K562 (cell line): Measurements from ENCODE around the gene DRC1. TPM values are rescaled to one million over a fixed set of nuclear protein-coding genes. Genes with fewer than 3 reads are reported as not detected.

Experiments
- CBX8 ChIP-seq: fragments of 200-600 bp; sonication (generic); IDR thresholded peaks from 2 replicates; pipeline ENCODE4 v1.6.1; 2012; ENCODE audit warnings: borderline replicate concordance, mixed run types, low read depth, mild to moderate bottlenecking, moderate library complexity, mixed read lengths, low read length, control low read depth, inconsistent platforms; ENCODE audit not compliant: poor library complexity, severe bottlenecking; ENCODE audit errors: extremely low read depth
- CHCHD3 ChIP-seq: fragments of 250-450 bp; sonication (Bioruptor Pico); IDR thresholded peaks from 2 replicates; pipeline ENCODE4 v2.1.2; 2022; ENCODE audit warnings: mild to moderate bottlenecking
- GTF2A2 ChIP-seq: IDR thresholded peaks from 2 replicates; pipeline ENCODE4 v1.6.1; 2016; ENCODE audit warnings: mild to moderate bottlenecking, missing genetic modification characterization, missing compliant biosample characterization
- HEY1 ChIP-seq: fragments of 250-450 bp; sonication (Bioruptor Pico); IDR thresholded peaks from 2 replicates; pipeline ENCODE4 v1.5.0; 2020; ENCODE audit warnings: mild to moderate bottlenecking, moderate library complexity, borderline replicate concordance
- HNRNPUL1 ChIP-seq: fragments of 200-400 bp; formaldehyde crosslinking; IDR thresholded peaks from 2 replicates; pipeline ENCODE4 v1.6.1; 2017; ENCODE audit warnings: low read length
- HOXB6 ChIP-seq: fragments of 250-450 bp; sonication (Bioruptor Pico); IDR thresholded peaks from 2 replicates; pipeline ENCODE4 v1.5.1; 2022; ENCODE audit warnings: mild to moderate bottlenecking, borderline replicate concordance
- HSF4 ChIP-seq: fragments of 250-450 bp; sonication (Bioruptor Pico); IDR thresholded peaks from 2 replicates; pipeline ENCODE4 v2.1.2; 2022; ENCODE audit warnings: mild to moderate bottlenecking, moderate library complexity, borderline replicate concordance
- NRF1 ChIP-seq, 2 experiments: fragments of 450-650 bp; IDR thresholded peaks in 1 of 2; conservative IDR thresholded peaks in 1 of 2; 2 replicates each; pipeline ENCODE4 v1.6.1; 2014; ENCODE audit warnings: mild to moderate bottlenecking in 2 of 2
- RAD51 ChIP-seq: fragments of 450-650 bp; IDR thresholded peaks from 2 replicates; pipeline ENCODE4 v1.7.1; 2016; ENCODE audit warnings: low read depth, mild to moderate bottlenecking, borderline replicate concordance
- RBM17 ChIP-seq: fragments of 200-400 bp; formaldehyde crosslinking; IDR thresholded peaks from 2 replicates; pipeline ENCODE4 v1.6.1; 2017; ENCODE audit warnings: low read depth, mild to moderate bottlenecking, low read length, borderline replicate concordance
- TAF1 ChIP-seq: IDR thresholded peaks from 2 replicates; pipeline ENCODE4 v1.6.1; 2011; ENCODE audit warnings: mild to moderate bottlenecking, low read length, moderate library complexity; ENCODE audit not compliant: insufficient read depth, control insufficient read depth, severe bottlenecking; ENCODE audit errors: extremely low read depth
- ZBTB1 ChIP-seq: sonication (generic); formaldehyde crosslinking; IDR thresholded peaks from 2 replicates; pipeline ENCODE4 v1.8.1; 2023; ENCODE audit warnings: missing genetic modification reagents, low read depth, mild to moderate bottlenecking, borderline replicate concordance
- ZKSCAN8 ChIP-seq: fragments of 200-800 bp; sonication (Bioruptor generic); IDR thresholded peaks from 2 replicates; pipeline ENCODE4 v1.6.1; 2016; ENCODE audit warnings: missing genetic modification characterization, missing compliant biosample characterization
- ZNF444 ChIP-seq: fragments of 250-450 bp; sonication (Bioruptor Pico); IDR thresholded peaks from 2 replicates; pipeline ENCODE4 v1.4.0; 2020; ENCODE audit warnings: mild to moderate bottlenecking, moderate library complexity
- polyA plus RNA-seq, 8 experiments: library from polyadenylated mRNA; depleted of rRNA in 4 of 8; stranded (reverse) in 5 of 8; unstranded in 3 of 8; fragments of >200 nt; fragmentation: Nextera tagmentation in 2 of 8; fragmentation: Illumina TruSeq in 1 of 8; extraction: Ambion mirVana in 2 of 8; extraction: Trizol in 1 of 8; gene quantifications; 2 replicates each; pipeline versions ENCODE4 v1.2.1 to v1.2.3, GENCODE V29; 2011 to 2014; ENCODE audit warnings: inconsistent platforms in 1 of 8, missing spikeins in 1 of 8
- total RNA-seq, 7 experiments: library from RNA; depleted of rRNA in 6 of 7; stranded (reverse); fragments of >200 nt in 6 of 7; fragmentation: Illumina TruSeq in 2 of 7; extraction: Trizol in 2 of 7; gene quantifications; 2 replicates each; pipeline versions ENCODE4 v1.2.1 to v1.2.3, GENCODE V29; 2011 to 2021; ENCODE audit warnings: low replicate concordance in 1 of 7
- TF ChIP-seq, protein P1 (sequence below): fragments of 450-650 bp; IDR thresholded peaks from 2 replicates; pipeline ENCODE4 v1.7.0; 2016; ENCODE audit warnings: borderline replicate concordance
- TF ChIP-seq, protein P2 (sequence below): fragments of 450-650 bp; IDR thresholded peaks from 2 replicates; pipeline ENCODE4 v1.6.1; 2016; ENCODE audit warnings: mild to moderate bottlenecking, moderate library complexity

The DRC1 gene
- total and polyA plus RNA-seq, 9 of the 15 experiments (the other 6 are each of a cell fraction or from before 2014, with no cell fraction given): 0.07 to 0.10 TPM; not detected in 7

DNA sequence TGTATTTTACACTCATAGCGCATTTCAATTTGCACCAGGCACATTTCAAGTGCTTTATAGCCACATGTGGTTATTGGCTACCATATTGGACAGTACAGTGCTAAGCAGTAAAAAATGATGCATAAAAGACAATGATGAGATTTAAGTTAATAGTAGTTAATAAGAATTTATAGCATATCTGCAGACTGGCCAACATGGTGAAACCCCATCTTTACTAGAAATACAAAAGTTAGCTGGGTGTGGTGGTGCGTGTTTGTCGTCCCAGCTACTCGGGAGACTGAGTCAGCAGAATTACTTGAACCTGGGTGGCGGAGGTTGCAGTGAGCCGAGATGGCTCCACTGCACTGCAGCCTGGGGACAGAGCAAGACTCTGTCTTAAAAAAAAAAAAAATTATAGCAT is 9.7 kb downstream of the DRC1 start (continued):
- TF ChIP-seq ZBTB1 (CRISPR knock-in tag): no peak
- TF ChIP-seq HNRNPUL1: no peak
- no peak for TF ChIP-seq RBM17
- TF ChIP-seq GTF2A2: no peak
- peak; percentile 67 for TF ChIP-seq TAF1
- TF ChIP-seq HSF4: no peak
- no peak for TF ChIP-seq CBX8
- no peak for TF ChIP-seq ZNF444 (CRISPR knock-in tag)
- no peak for TF ChIP-seq NRF1 (conservative IDR thresholded peaks at IDR 0.05 in 1 of 2, IDR thresholded peaks at IDR 0.05 in 1 of 2)
- no peak for TF ChIP-seq CHCHD3 (CRISPR knock-in tag)
- peak; percentile 76; the same call in 1 of the 2 replicates for TF ChIP-seq ZKSCAN8 (CRISPR knock-in tag)
- no peak for TF ChIP-seq HEY1 (CRISPR knock-in tag)
- no peak for TF ChIP-seq RAD51
- TF ChIP-seq, protein P1, sequence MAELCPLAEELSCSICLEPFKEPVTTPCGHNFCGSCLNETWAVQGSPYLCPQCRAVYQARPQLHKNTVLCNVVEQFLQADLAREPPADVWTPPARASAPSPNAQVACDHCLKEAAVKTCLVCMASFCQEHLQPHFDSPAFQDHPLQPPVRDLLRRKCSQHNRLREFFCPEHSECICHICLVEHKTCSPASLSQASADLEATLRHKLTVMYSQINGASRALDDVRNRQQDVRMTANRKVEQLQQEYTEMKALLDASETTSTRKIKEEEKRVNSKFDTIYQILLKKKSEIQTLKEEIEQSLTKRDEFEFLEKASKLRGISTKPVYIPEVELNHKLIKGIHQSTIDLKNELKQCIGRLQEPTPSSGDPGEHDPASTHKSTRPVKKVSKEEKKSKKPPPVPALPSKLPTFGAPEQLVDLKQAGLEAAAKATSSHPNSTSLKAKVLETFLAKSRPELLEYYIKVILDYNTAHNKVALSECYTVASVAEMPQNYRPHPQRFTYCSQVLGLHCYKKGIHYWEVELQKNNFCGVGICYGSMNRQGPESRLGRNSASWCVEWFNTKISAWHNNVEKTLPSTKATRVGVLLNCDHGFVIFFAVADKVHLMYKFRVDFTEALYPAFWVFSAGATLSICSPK: no peak
- TF ChIP-seq HOXB6 (CRISPR knock-in tag): no peak
- TF ChIP-seq, protein P2, sequence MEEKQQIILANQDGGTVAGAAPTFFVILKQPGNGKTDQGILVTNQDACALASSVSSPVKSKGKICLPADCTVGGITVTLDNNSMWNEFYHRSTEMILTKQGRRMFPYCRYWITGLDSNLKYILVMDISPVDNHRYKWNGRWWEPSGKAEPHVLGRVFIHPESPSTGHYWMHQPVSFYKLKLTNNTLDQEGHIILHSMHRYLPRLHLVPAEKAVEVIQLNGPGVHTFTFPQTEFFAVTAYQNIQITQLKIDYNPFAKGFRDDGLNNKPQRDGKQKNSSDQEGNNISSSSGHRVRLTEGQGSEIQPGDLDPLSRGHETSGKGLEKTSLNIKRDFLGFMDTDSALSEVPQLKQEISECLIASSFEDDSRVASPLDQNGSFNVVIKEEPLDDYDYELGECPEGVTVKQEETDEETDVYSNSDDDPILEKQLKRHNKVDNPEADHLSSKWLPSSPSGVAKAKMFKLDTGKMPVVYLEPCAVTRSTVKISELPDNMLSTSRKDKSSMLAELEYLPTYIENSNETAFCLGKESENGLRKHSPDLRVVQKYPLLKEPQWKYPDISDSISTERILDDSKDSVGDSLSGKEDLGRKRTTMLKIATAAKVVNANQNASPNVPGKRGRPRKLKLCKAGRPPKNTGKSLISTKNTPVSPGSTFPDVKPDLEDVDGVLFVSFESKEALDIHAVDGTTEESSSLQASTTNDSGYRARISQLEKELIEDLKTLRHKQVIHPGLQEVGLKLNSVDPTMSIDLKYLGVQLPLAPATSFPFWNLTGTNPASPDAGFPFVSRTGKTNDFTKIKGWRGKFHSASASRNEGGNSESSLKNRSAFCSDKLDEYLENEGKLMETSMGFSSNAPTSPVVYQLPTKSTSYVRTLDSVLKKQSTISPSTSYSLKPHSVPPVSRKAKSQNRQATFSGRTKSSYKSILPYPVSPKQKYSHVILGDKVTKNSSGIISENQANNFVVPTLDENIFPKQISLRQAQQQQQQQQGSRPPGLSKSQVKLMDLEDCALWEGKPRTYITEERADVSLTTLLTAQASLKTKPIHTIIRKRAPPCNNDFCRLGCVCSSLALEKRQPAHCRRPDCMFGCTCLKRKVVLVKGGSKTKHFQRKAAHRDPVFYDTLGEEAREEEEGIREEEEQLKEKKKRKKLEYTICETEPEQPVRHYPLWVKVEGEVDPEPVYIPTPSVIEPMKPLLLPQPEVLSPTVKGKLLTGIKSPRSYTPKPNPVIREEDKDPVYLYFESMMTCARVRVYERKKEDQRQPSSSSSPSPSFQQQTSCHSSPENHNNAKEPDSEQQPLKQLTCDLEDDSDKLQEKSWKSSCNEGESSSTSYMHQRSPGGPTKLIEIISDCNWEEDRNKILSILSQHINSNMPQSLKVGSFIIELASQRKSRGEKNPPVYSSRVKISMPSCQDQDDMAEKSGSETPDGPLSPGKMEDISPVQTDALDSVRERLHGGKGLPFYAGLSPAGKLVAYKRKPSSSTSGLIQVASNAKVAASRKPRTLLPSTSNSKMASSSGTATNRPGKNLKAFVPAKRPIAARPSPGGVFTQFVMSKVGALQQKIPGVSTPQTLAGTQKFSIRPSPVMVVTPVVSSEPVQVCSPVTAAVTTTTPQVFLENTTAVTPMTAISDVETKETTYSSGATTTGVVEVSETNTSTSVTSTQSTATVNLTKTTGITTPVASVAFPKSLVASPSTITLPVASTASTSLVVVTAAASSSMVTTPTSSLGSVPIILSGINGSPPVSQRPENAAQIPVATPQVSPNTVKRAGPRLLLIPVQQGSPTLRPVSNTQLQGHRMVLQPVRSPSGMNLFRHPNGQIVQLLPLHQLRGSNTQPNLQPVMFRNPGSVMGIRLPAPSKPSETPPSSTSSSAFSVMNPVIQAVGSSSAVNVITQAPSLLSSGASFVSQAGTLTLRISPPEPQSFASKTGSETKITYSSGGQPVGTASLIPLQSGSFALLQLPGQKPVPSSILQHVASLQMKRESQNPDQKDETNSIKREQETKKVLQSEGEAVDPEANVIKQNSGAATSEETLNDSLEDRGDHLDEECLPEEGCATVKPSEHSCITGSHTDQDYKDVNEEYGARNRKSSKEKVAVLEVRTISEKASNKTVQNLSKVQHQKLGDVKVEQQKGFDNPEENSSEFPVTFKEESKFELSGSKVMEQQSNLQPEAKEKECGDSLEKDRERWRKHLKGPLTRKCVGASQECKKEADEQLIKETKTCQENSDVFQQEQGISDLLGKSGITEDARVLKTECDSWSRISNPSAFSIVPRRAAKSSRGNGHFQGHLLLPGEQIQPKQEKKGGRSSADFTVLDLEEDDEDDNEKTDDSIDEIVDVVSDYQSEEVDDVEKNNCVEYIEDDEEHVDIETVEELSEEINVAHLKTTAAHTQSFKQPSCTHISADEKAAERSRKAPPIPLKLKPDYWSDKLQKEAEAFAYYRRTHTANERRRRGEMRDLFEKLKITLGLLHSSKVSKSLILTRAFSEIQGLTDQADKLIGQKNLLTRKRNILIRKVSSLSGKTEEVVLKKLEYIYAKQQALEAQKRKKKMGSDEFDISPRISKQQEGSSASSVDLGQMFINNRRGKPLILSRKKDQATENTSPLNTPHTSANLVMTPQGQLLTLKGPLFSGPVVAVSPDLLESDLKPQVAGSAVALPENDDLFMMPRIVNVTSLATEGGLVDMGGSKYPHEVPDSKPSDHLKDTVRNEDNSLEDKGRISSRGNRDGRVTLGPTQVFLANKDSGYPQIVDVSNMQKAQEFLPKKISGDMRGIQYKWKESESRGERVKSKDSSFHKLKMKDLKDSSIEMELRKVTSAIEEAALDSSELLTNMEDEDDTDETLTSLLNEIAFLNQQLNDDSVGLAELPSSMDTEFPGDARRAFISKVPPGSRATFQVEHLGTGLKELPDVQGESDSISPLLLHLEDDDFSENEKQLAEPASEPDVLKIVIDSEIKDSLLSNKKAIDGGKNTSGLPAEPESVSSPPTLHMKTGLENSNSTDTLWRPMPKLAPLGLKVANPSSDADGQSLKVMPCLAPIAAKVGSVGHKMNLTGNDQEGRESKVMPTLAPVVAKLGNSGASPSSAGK: peak; percentile 86
